SU-DHL-6 (cell line): ENCODE results near the gene TENT4A.

Experiments used
- EZH2phosphoT487 ChIP-seq: fragments of 200-600 bp; sonication (generic), shearing (Covaris generic); conservative IDR thresholded peaks from 2 replicates; pipeline ENCODE4 v1.6.1; 2018; ENCODE audit warnings: mild to moderate bottlenecking, antibody characterized with exemption, low read length, moderate library complexity, mixed read lengths
- TF ChIP-seq, protein P1 (sequence below): fragments of 200-600 bp; sonication (generic); IDR thresholded peaks from one replicate; pipeline ENCODE4 v1.5.1; 2017; ENCODE audit warnings: antibody characterized with exemption, mild to moderate bottlenecking, low read length, moderate library complexity; ENCODE audit not compliant: insufficient read depth, poor library complexity, severe bottlenecking

DNA sequence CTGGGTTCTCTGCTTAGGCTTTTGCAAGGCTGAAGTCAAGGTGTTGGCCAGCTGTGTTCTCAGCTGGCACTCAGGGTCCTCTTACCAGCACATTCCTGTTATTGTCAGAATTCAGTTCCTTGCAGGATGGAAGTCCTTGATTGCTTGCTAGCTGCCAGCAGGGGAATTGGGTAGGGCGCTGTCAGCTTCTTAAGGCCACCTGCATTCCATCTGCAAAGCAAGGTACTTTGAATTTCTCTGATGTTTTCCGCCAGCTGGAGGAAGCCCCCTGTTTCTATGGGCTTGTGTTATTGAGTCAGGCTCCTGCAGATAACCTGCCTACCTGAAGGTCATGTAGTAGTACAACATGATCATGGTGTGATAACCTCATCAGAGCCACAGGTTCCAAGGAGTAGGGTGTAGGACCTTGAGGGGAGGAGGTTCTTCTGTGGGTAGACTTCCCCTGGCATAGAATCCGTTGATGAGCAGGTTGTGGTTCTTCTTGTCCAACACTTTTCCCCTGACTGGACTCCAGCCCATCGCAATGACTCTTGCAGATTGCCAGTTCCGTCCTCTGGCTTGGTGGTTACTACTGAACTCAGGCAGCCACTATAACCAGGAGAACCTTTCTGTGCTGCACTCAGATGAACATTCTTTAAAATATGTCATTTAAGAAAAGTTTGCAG, 6.8 kb downstream of the TENT4A start:
- TF ChIP-seq, protein P1, sequence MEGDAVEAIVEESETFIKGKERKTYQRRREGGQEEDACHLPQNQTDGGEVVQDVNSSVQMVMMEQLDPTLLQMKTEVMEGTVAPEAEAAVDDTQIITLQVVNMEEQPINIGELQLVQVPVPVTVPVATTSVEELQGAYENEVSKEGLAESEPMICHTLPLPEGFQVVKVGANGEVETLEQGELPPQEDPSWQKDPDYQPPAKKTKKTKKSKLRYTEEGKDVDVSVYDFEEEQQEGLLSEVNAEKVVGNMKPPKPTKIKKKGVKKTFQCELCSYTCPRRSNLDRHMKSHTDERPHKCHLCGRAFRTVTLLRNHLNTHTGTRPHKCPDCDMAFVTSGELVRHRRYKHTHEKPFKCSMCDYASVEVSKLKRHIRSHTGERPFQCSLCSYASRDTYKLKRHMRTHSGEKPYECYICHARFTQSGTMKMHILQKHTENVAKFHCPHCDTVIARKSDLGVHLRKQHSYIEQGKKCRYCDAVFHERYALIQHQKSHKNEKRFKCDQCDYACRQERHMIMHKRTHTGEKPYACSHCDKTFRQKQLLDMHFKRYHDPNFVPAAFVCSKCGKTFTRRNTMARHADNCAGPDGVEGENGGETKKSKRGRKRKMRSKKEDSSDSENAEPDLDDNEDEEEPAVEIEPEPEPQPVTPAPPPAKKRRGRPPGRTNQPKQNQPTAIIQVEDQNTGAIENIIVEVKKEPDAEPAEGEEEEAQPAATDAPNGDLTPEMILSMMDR = no peak
- no peak for TF ChIP-seq EZH2phosphoT487
